ENCODE measurements around the gene MLLT1. TPM values are rescaled to one million over a fixed set of nuclear protein-coding genes. Genes with fewer than 3 reads are reported as not detected.
"Not testable (repeated sequence)": the region's sequence is repeated elsewhere in the genome, so short reads cannot be mapped to it uniquely, and the experiment has no call there.

MLLT1 gene
- total and polyA plus RNA-seq, 11 donors = 17.8 to 45.9 (median 34.9) TPM

GRCh38 chr19:6292006-6292405, 12.2 kb upstream of the MLLT1 start:
- no peaks in the 10 kb centered on the region for H3K27me3 ChIP-seq
- WGBS, 4 donors = 52 to 79% (median 73%) methylated on average over 4 of the region's 4 CpGs
- no peak overlapping the region for H3K4me3 ChIP-seq
- TF ChIP-seq POLR2A (IDR thresholded peaks at IDR 0.05) (no peak), CTCF (IDR thresholded peaks at IDR 0.05) (no peak)
- no peak for ATAC-seq
- H3K4me1 ChIP-seq = no peaks in the 10 kb centered on the region
- no peak overlapping the region for H3K27ac ChIP-seq
- intact Hi-C loops (cut with DNase I) = loop anchor here in 2 of 10 donors (10.0 kb wide), 1 partner anchor 247 kb away; no protein-coding TSS in a partner anchor
- H3K9me3 ChIP-seq = peaks cover 3 to 78% (median 57%) of the 10 kb centered on the region in 12 donors
- no peak for DNase-seq
- H3K36me3 ChIP-seq = no peaks in the 10 kb centered on the region

DNA sequence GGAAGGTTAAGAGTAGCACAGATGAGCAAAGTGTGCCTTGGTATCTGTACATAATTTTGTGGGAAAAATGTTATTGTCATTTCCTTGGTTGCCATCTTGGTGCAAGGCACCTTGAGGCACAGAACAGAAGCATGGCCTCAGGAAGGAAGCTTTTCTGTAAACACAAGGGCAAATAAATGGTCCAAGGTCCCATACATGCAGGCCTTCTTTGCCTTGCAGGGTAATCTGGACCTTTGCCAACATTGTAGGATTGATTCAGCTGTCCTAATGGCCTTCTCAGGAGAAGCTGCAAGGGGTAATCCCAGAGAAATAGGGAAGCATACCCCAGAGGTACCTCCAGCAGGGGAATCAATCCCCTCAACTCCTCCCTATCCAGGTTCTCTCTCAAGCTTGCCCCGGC, 9.0 kb upstream of the MLLT1 start:
- DNase-seq (no peak), ATAC-seq (no peak)
- no peaks in the 10 kb centered on the region for H3K36me3 ChIP-seq
- no peak overlapping the region for H3K27ac ChIP-seq
- no peaks in the 10 kb centered on the region for H3K4me1 ChIP-seq
- intact Hi-C loops (cut with DNase I) = no loop called here
- no peak overlapping the region for H3K4me3 ChIP-seq
- 89 to 95% (median 91%) methylated on average over 1 of the region's 1 CpG for WGBS, 4 donors
- no peak for TF ChIP-seq POLR2A (IDR thresholded peaks at IDR 0.05)
- TF ChIP-seq CTCF (IDR thresholded peaks at IDR 0.05) = no peak
- peaks cover 3 to 76% (median 60%) of the 10 kb centered on the region in 12 donors for H3K9me3 ChIP-seq
- H3K27me3 ChIP-seq = no peaks in the 10 kb centered on the region

GRCh38 chr19:6287269-6287885, 7.6 kb upstream of the MLLT1 start:
- no peak overlapping the region for H3K27ac ChIP-seq
- no peak overlapping the region for H3K4me3 ChIP-seq
- intact Hi-C loops (cut with DNase I) = no loop called here
- no peak for DNase-seq
- H3K9me3 ChIP-seq = peaks cover 3 to 63% (median 47%) of the 10 kb centered on the region in 12 donors
- H3K4me1 ChIP-seq = no peaks in the 10 kb centered on the region
- TF ChIP-seq CTCF (IDR thresholded peaks at IDR 0.05) (no peak), POLR2A (IDR thresholded peaks at IDR 0.05) (no peak)
- H3K27me3 ChIP-seq = no peaks in the 10 kb centered on the region
- 74 to 89% (median 82%) methylated on average over 3 to 6 of the region's 6 CpGs for WGBS, 4 donors
- no peaks in the 10 kb centered on the region for H3K36me3 ChIP-seq
- no peak for ATAC-seq

DNA sequence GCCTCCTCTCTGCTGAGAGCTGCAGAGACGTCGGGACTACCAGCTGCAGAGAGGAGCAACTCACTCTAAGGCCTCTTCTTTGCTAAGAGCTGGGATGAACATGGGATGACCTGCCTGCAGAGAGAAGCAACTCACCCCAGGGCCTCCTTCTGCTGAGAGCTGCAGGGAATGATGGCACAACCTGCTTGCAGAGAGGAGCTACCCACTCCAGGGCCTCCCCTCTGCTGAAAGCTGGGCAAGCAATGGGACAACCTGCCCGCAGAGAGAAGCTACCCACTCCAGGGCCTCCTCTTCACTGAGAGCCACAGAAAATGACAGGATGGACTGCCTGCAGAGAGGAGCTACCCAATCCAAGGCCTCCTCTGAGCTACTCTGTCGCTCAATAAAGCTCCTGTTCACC, 6.9 kb upstream of the MLLT1 start:
- no peaks in the 10 kb centered on the region for H3K4me1 ChIP-seq
- H3K27ac ChIP-seq = no peak overlapping the region
- H3K36me3 ChIP-seq = no peaks in the 10 kb centered on the region
- no peak for DNase-seq
- H3K27me3 ChIP-seq = no peaks in the 10 kb centered on the region
- H3K9me3 ChIP-seq = peaks cover 3 to 56% (median 40%) of the 10 kb centered on the region in 12 donors
- ATAC-seq = no peak
- H3K4me3 ChIP-seq = no peak overlapping the region
- 81 to 85% (median 83%) methylated on average over 2 to 4 of the region's 4 CpGs for WGBS, 4 donors
- TF ChIP-seq POLR2A (IDR thresholded peaks at IDR 0.05) (no peak), CTCF (IDR thresholded peaks at IDR 0.05) (no peak)
- intact Hi-C loops (cut with DNase I) = no loop called here

DNA sequence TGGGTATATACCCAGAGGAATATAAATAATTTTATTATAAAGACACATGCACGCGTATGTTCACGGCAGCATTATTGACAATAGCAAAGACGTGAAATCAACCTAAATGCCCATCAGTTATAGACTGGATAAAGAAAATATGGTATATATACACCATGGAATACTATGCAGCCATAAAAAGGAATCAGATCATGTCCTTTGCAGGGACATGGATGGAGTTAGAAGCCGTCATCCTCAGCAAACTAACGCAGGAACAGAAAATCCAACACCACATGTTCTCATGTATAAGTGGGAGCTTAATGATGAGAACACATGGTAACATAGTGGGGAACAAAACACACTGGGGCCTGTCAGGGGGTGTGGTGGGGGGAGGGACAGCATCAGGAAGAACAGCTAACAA, 2.6 kb upstream of the MLLT1 start:
- H3K27me3 ChIP-seq, H3K4me3 ChIP-seq, ATAC-seq, H3K27ac ChIP-seq, DNase-seq, H3K36me3 ChIP-seq: not testable (repeated sequence)
- H3K9me3 ChIP-seq = peaks cover 0 to 16% (median 12%) of the 10 kb centered on the region in 12 donors
- WGBS, 4 donors = 78 to 89% (median 83%) methylated on average over 6 of the region's 6 CpGs
- intact Hi-C loops (cut with DNase I) = loop anchor here in 4 of 10 donors (5.0 kb wide), 2 partner anchors 65 to 235 kb away; no protein-coding TSS in a partner anchor
- peaks cover 4 to 24% (median 18%) of the 10 kb centered on the region in 12 donors for H3K4me1 ChIP-seq

Measured in heart left ventricle (tissue), 16 donors.